Body of pancreas (tissue), 4 donors: ENCODE results near the gene IL20RA.

Source experiments
- POLR2A ChIP-seq, 3 donors: fragments of 450-650 bp; IDR thresholded peaks; one replicate each; pipeline ENCODE4 v1.6.1; 2016; ENCODE audit warnings: antibody characterized with exemption in 3 of 3, mild to moderate bottlenecking in 2 of 3
- TF ChIP-seq, protein P1 (sequence below), 7 experiments: fragments of 450-650 bp in 4 of 7; fragments of 200-600 bp in 3 of 7; sonication (generic) in 3 of 7; IDR thresholded peaks; one replicate each; pipeline ENCODE4 v1.5.1; 2016 to 2019; ENCODE audit warnings: antibody characterized with exemption in 7 of 7

DNA sequence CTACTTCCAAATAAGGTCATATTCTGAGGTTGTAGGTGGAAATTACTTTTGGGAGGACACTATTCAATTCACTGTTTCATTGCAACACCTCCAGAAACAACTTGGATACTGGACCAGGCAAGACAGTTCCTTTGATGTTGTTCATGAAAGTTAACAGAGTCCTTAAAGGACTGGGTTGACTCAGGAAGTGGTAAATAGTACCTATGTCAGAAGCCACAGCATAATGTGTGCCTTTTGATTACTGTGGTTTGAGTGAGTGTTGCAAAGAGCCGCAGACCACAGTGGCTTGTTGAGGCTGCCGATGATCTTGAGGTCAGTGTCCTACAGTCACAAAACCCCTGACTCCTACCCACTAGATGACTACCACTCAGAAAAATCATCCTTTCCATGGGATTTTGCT, 10.9 kb downstream of the IL20RA start:
- no peak for TF ChIP-seq POLR2A (IDR thresholded peaks at IDR 0.05)
- TF ChIP-seq, protein P1, sequence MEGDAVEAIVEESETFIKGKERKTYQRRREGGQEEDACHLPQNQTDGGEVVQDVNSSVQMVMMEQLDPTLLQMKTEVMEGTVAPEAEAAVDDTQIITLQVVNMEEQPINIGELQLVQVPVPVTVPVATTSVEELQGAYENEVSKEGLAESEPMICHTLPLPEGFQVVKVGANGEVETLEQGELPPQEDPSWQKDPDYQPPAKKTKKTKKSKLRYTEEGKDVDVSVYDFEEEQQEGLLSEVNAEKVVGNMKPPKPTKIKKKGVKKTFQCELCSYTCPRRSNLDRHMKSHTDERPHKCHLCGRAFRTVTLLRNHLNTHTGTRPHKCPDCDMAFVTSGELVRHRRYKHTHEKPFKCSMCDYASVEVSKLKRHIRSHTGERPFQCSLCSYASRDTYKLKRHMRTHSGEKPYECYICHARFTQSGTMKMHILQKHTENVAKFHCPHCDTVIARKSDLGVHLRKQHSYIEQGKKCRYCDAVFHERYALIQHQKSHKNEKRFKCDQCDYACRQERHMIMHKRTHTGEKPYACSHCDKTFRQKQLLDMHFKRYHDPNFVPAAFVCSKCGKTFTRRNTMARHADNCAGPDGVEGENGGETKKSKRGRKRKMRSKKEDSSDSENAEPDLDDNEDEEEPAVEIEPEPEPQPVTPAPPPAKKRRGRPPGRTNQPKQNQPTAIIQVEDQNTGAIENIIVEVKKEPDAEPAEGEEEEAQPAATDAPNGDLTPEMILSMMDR (IDR thresholded peaks at IDR 0.05): no peak
